Transverse colon (tissue), 4 donors: ENCODE results near the gene AHI1.

ENCODE experiments used
- CTCF ChIP-seq, 5 experiments: fragments of 200-600 bp in 3 of 5; fragments of 450-650 bp in 2 of 5; sonication (generic) in 3 of 5; IDR thresholded peaks; 1 replicate in 2 of 5; 2 replicates in 3 of 5; pipeline ENCODE4 v1.5.1; 2016 to 2017; ENCODE audit warnings: antibody characterized with exemption in 5 of 5, inconsistent platforms in 3 of 5, mild to moderate bottlenecking in 2 of 5, moderate library complexity in 1 of 5
- EP300 ChIP-seq: sonication (generic); formaldehyde crosslinking; IDR thresholded peaks from one replicate; pipeline ENCODE4 v1.6.1; 2017; ENCODE audit warnings: antibody characterized with exemption, low read depth
- POLR2A ChIP-seq: fragments of 450-650 bp; IDR thresholded peaks from one replicate; pipeline ENCODE4 v1.6.1; 2016; ENCODE audit warnings: antibody characterized with exemption, mild to moderate bottlenecking, moderate library complexity
- POLR2AphosphoS5 ChIP-seq, 3 donors: sonication (generic); formaldehyde crosslinking; IDR thresholded peaks; one replicate each; pipeline ENCODE4 v1.6.1; 2016; ENCODE audit warnings: antibody characterized with exemption in 3 of 3

- TF ChIP-seq CTCF (IDR thresholded peaks at IDR 0.05) (no peak), POLR2A (no peak), EP300 (no peak), POLR2AphosphoS5 (IDR thresholded peaks at IDR 0.05) (no peak)
These were observed 18.9 kb downstream of the AHI1 start for GRCh38 chr6:135478626-135479025.
